Gastroesophageal sphincter (tissue), 3 donors: ENCODE measurements around the gene DPEP2NB.

Experiments
- EP300 ChIP-seq: sonication (generic); formaldehyde crosslinking; IDR thresholded peaks from one replicate; pipeline ENCODE4 v1.6.1; 2017; ENCODE audit warnings: antibody characterized with exemption, mild to moderate bottlenecking
- POLR2A ChIP-seq, 2 donors: fragments of 450-650 bp; IDR thresholded peaks; one replicate each; pipeline ENCODE4 v1.6.1; 2017; ENCODE audit warnings: antibody characterized with exemption in 2 of 2, mild to moderate bottlenecking in 2 of 2, moderate library complexity in 1 of 2
- POLR2AphosphoS5 ChIP-seq: sonication (generic); formaldehyde crosslinking; IDR thresholded peaks from one replicate; pipeline ENCODE4 v1.6.1; 2017; ENCODE audit warnings: antibody characterized with exemption
- TF ChIP-seq, protein P1 (sequence below), 4 experiments: fragments of 200-600 bp in 2 of 4; fragments of 450-650 bp in 2 of 4; sonication (generic) in 1 of 4; IDR thresholded peaks; one replicate each; pipeline ENCODE4 v1.5.1; 2017 to 2019; ENCODE audit warnings: antibody characterized with exemption in 4 of 4, mild to moderate bottlenecking in 2 of 4, moderate library complexity in 2 of 4

DNA sequence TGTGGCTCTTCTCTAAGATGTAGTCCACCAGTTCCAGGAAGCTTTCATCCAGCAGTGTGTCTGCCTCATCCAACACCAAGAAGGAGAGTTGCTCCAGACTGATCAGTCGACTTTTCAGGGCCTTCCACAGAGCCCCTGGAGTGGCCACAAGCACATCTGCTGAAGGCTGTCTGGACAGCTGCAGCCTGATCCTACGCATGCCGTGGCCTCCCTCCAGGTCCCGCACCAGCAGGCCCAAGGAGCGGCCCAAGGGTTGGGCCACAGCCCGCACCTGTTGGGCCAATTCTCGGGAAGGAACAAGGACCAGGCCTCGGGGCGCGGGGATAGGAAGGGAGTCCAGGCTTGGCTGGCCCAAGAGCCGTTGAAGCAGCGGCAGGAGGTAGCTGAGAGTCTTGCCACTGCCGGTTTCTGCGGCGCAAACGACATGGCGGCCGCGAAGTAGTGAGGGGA is 6.6 kb upstream of the DPEP2NB start:
- TF ChIP-seq POLR2AphosphoS5 (no peak), POLR2A (IDR thresholded peaks at IDR 0.05) (no peak), EP300 (no peak)
- TF ChIP-seq, protein P1, sequence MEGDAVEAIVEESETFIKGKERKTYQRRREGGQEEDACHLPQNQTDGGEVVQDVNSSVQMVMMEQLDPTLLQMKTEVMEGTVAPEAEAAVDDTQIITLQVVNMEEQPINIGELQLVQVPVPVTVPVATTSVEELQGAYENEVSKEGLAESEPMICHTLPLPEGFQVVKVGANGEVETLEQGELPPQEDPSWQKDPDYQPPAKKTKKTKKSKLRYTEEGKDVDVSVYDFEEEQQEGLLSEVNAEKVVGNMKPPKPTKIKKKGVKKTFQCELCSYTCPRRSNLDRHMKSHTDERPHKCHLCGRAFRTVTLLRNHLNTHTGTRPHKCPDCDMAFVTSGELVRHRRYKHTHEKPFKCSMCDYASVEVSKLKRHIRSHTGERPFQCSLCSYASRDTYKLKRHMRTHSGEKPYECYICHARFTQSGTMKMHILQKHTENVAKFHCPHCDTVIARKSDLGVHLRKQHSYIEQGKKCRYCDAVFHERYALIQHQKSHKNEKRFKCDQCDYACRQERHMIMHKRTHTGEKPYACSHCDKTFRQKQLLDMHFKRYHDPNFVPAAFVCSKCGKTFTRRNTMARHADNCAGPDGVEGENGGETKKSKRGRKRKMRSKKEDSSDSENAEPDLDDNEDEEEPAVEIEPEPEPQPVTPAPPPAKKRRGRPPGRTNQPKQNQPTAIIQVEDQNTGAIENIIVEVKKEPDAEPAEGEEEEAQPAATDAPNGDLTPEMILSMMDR (IDR thresholded peaks at IDR 0.05) = no peak
